Urothelium cell line (cell line): Measurements from ENCODE around the gene PIP5K1B.

ENCODE experiments used
- DNase-seq: peaks from one replicate; pipeline ENCODE4 v3.0.0; 2011; ENCODE audit warnings: low spot score, mixed read lengths
- FAIRE-seq: peaks from 2 replicates; lab custom pipeline; 2011; peaks lifted over from hg19 to GRCh38; lab: Jason Lieb, UNC

PIP5K1B gene

GRCh38 chr9:68844157-68844556 is 139.1 kb downstream of the PIP5K1B start:
- FAIRE-seq (no peak), DNase-seq (no peak)

- no peak for FAIRE-seq
These were observed 139.9 kb downstream of the PIP5K1B start for GRCh38 chr9:68844631-68845612.

GRCh38 chr9:68847765-68848164 is 142.7 kb downstream of the PIP5K1B start:
- no peak for FAIRE-seq
- no peak for DNase-seq

More at GRCh38 chr9:68844631-68845612, 139.9 kb downstream of the PIP5K1B start:
- peak; percentile 47 for DNase-seq

GRCh38 chr9:68851657-68852056 is 146.6 kb downstream of the PIP5K1B start:
- no peak for FAIRE-seq
- peak; percentile 48 for DNase-seq

GRCh38 chr9:68852941-68853340 is 147.9 kb downstream of the PIP5K1B start:
- no peak for FAIRE-seq
- DNase-seq: no peak

DNA sequence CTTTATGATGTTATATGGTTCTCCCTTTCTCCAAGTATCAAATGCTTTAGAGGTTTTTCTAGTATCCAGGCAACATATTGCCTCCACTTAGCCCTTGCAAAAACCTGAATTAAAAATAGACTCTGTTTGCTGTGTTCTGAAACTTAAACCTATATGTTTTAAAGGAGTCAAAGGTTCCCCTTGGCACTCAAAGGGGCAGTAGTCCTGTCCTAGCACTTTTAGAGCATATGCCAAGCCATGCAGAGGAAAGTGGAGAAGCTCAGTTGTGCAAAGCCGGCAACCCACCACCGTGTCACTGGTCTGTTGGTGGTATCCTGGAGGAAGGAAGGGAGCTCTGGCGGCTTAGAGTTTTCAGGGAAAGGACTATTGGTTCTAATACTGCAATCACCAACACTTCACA is 154.3 kb downstream of the PIP5K1B start:
- FAIRE-seq: no peak

GRCh38 chr9:68860419-68860818 is 155.4 kb downstream of the PIP5K1B start:
- no peak for DNase-seq

More for the DNA sequence above, 154.3 kb downstream of the PIP5K1B start:
- no peak for DNase-seq

DNA sequence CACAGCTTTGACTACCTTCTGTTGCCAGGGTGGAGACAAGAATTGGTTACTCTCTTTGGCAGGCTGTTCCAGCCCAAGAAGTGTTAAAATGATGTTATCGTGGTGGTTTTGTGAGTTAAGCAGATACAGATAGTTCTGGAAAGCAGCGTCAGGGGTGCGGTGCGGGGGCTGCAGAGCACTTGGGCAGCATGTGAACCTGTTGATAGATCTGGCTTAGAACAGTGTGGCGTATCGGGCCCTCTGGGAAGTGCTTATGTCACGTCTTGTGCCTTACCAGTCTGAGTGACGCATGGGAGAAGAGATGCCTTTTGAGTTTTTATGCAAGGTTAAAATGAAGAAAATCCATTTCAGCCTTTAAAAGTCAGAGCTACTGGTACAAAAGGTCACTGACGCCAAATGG is 156.4 kb downstream of the PIP5K1B start:
- FAIRE-seq (no peak), DNase-seq (no peak)

More at GRCh38 chr9:68860419-68860818, 155.4 kb downstream of the PIP5K1B start:
- FAIRE-seq: no peak

- FAIRE-seq (no peak), DNase-seq (no peak)
These were observed 162.0 kb downstream of the PIP5K1B start for GRCh38 chr9:68867066-68867465.

DNA sequence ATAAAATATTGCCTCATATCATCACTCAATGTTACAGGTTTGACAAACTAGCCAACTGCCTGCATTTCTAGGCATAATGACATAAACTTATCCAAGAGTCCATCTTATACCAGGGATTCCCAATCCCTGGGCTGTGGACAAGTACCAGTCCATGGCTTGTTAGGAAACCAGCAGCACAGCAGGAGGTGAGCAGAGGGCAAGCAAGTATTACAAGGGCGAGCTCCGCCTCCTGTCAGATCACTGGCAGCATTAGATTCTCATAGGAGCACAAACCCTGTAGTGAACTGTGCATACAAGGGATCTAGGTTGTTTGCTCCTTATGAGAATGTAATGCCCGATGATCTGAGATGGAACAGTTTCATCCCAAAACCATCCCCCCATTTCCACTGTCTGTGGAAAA is 164.0 kb downstream of the PIP5K1B start:
- FAIRE-seq (no peak), DNase-seq (no peak)

- DNase-seq: no peak
- no peak for FAIRE-seq
These were observed 165.0 kb downstream of the PIP5K1B start for GRCh38 chr9:68870086-68870485.

- DNase-seq (no peak), FAIRE-seq (no peak)
These were observed 166.2 kb downstream of the PIP5K1B start for GRCh38 chr9:68871236-68871635.

- DNase-seq (no peak), FAIRE-seq (no peak)
These were observed 167.0 kb downstream of the PIP5K1B start for GRCh38 chr9:68872026-68872501.

- FAIRE-seq: no peak
- no peak for DNase-seq
These were observed 168.1 kb downstream of the PIP5K1B start for GRCh38 chr9:68873179-68873578.

DNA sequence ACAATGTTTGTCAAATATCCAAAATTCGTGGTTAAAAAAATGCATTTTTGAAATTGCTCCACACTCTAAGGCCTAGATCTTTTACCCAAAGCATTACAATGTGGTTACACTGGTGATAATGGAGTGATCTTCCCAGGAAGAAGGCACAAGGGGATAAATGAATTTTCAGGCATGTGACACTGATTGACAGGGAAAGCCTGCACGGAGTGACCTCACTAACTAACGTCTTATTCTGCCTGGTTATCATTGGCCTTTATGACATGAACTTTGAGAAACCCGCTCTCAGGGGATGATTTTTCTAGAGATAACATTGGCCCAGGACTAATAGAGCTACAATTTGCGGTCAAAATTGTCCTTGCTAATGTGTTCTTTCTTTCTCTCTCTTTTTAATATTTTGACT is 171.2 kb downstream of the PIP5K1B start:
- DNase-seq: no peak
- FAIRE-seq: no peak

- DNase-seq: no peak
- FAIRE-seq: no peak
These were observed 171.6 kb downstream of the PIP5K1B start for GRCh38 chr9:68876681-68877080.

GRCh38 chr9:68877219-68877618 is 172.2 kb downstream of the PIP5K1B start:
- no peak for DNase-seq
- FAIRE-seq: no peak

- FAIRE-seq (no peak), DNase-seq (no peak)
These were observed 173.4 kb downstream of the PIP5K1B start for GRCh38 chr9:68878450-68878849.

- FAIRE-seq: no peak
- no peak for DNase-seq
These were observed 178.2 kb downstream of the PIP5K1B start for GRCh38 chr9:68883224-68883623.

GRCh38 chr9:68887232-68887631 is 182.2 kb downstream of the PIP5K1B start:
- DNase-seq: no peak
- FAIRE-seq: no peak

DNA sequence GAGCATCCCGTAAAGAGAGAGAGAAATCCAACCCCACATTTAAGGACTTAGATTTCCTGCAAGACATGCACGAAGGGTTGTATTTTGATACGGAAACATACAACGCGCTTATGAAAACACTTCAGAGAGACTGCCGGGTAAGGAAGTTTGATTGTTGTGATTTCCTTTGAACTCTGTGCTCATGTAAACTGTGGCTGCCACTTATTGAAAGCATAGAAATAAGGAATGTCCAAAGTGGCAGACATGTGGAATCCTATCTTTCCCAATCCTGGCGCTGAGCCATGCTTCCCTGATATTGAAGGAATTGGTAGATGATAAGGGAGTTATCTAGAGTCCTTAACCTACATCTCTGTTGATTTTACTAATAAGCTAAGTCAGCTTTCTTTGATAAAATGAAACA is 189.5 kb downstream of the PIP5K1B start:
- FAIRE-seq (no peak), DNase-seq (no peak)
